HG03378 (cell line): ENCODE results near the gene GIT2.

Source experiments
- ATAC-seq: cut with Tn5 transposase; IDR thresholded peaks from one replicate; pipeline ENCODE4 v1.9.1; 2021; ENCODE audit warnings: mild to moderate bottlenecking, moderate library complexity; ENCODE audit not compliant: unreplicated experiment

The GIT2 gene

GRCh38 chr12:109983432-109984142 is 12.6 kb downstream of the GIT2 start:
- ATAC-seq = no peak

- ATAC-seq = no peak
Observed at GRCh38 chr12:109982210-109982609, 14.0 kb downstream of the GIT2 start.

- no peak for ATAC-seq
Observed at GRCh38 chr12:109981311-109981710, 14.9 kb downstream of the GIT2 start.

GRCh38 chr12:109972821-109973220 is 23.3 kb downstream of the GIT2 start:
- ATAC-seq = no peak

DNA sequence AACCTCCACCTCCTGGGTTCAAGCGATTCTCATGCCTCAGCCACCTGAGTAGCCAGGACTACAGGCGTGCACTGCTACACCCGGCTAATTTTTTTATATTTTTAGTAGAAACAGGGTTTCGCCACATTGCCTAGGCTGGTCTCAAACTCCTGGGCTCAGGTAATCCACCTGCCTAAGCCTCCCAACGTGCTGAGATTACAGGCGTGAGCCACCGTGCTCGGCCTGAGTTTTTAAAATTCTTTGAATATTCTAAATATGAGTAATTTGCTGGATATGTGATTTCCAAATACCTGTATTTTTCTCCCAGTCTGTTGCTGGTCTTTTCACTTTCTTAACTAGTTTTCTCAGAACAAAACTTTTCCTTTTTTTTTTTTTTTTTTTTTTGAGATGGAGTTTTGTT is 27.4 kb downstream of the GIT2 start:
- no peak for ATAC-seq

GRCh38 chr12:109968032-109968420 is 28.1 kb downstream of the GIT2 start:
- no peak for ATAC-seq

DNA sequence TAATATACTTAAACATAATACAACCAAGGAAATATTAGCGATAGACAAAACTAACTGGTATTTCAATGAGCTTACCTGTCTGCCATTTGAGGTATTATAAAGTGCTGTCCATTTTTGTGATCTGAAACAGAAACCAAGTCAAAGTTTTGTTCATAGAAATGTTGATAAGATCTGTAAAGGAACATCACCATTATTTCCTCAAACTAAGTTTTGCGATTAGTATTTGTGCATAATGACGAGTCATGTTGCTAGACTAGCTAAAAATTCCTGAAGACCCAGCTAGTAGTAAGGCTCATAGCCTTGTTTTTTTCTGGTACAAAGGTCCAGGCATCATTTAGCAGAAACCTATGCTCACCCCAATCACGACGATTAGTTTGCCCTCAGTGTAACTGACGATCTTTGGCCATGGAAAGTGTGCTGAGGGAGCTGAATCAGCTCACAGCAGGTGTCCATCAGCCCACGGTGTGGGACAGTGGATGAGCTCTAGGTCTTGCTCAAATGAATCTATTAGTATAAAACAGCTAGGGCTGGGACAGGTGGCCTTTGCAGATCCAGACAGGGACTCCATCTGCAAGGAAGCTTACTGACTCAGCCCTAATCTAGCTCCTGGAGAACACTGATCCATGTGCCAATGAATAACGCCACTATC is 28.7 kb downstream of the GIT2 start:
- ATAC-seq = no peak

DNA sequence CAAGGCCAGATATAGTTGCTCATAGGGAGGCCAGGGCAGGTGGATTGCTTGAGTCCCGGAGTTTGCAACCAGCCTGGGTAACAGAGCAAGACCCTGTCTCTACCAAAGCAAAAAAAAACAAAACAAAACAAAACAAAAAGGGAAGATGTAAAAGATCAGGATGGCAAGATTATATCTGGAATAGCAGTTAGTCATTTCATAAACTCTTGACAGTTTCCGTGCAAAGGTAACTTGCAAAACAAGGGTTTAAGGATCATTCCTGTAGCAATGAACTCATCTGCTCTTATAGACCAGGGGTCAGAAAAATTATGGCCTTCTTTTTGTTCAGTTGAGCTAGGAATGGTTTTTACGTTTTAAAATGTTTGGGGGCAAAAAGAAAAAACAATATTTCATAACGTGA is 29.6 kb downstream of the GIT2 start:
- ATAC-seq = no peak

DNA sequence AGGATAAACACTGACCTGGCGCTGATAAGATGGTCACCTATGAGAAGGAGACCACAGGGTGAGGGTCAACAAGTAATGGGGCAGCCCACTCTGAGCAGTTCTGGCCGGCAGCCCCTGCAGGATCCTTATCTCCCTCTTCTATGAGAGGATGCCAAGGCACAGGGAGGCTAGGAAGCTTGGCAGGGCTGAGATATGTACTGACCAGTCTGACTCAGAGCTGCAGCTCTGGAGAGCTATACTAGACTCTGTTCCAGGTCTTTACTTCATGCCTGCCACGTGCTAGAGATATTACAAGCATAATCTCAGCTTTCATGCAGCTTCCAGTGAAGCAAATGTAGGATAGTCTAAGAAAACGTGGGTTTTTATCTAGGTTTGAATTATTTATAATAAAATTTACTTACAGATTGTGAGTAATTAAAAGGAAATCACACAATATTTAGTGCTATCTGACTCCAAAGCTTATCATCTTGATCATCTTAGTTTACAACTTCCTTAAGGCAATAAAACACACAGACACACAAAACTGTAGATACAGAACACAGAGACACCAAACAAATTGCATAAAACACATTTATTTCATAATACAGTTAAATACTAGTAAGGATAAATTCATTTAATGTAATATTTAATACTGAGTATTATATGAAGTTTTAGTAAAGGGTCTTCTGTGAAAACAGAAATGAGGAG is 32.3 kb downstream of the GIT2 start:
- ATAC-seq = no peak

GRCh38 chr12:109963330-109963729 is 32.8 kb downstream of the GIT2 start:
- no peak for ATAC-seq

DNA sequence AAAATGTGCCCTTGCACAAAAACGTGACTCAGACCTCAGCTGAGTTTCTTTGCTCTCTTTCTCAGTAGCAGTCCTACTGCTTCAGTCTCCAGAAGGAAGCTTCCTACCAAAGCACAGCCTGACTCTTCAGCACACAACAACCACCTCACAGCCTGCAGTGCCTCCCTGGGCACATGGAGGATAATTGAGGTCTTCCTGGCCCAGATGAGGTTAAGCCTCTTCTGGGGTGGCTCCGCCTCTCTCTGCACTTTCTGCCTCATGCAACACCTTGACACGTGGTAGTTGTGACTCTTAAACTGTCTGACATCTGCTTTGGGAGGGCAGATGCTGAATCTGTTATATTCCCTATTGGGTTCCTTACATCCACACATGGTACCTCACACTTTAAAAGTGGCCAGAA is 33.8 kb downstream of the GIT2 start:
- ATAC-seq = no peak

DNA sequence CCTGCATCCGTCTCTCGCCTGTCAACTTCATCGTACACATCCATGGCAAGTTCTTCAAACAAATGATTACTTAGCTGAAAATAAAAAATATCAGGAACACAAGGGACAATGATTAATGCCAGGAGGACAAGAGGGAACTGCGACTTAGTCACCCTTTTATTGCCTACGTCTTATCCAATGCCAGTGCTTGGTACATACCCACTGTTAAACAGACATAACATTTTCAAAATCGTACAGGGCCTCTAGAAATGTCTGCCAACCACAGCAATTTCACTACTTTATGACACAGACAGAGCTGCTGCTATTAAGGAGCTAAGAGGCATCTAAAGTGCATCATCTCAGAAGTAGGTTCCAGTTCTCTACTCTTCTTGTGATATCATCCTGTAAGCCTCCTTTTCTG is 34.6 kb downstream of the GIT2 start:
- no peak for ATAC-seq

- ATAC-seq = no peak
Observed at GRCh38 chr12:109961201-109961600, 35.0 kb downstream of the GIT2 start.

- ATAC-seq = no peak
Observed at GRCh38 chr12:109959411-109960093, 36.6 kb downstream of the GIT2 start.

DNA sequence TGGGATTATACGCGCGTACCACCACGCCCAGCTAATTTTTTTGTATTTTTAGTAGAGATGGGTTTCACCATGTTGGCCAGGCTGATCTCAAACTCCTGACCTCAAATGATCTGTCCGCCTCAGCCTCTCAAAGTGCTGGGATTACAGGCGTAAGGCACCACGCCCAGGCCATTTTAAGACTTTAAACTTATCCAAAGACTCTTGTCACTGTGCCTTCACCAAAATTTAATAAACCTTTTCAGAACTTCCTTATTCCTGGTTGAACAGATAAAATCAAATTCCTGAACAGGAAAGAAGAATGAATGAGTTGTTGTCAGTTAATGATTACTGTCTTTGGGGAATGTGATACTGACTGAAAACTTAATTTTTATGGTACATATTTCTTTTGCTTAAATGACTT is 37.8 kb downstream of the GIT2 start:
- ATAC-seq = no peak

- no peak for ATAC-seq
Observed at GRCh38 chr12:109953656-109954055, 42.5 kb downstream of the GIT2 start.

DNA sequence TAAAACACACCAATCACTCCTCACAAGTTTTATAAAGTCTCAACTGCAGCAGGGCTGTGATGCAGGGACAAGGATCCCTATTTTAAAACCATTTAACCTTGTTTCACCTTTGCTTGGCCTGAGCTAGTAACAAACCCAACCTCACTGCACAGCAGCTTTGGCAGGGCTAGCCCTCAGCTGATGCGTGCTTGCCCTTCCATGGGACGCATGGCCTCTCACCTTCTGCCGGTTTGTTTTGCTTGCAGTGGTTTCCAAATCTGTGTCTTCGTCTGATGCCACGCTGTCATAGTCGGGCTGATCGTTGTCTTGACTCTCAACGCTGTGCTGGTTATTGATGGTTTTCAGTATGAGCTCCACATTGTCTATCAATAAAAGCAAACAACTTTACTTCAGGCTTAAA is 43.3 kb downstream of the GIT2 start:
- ATAC-seq = no peak

DNA sequence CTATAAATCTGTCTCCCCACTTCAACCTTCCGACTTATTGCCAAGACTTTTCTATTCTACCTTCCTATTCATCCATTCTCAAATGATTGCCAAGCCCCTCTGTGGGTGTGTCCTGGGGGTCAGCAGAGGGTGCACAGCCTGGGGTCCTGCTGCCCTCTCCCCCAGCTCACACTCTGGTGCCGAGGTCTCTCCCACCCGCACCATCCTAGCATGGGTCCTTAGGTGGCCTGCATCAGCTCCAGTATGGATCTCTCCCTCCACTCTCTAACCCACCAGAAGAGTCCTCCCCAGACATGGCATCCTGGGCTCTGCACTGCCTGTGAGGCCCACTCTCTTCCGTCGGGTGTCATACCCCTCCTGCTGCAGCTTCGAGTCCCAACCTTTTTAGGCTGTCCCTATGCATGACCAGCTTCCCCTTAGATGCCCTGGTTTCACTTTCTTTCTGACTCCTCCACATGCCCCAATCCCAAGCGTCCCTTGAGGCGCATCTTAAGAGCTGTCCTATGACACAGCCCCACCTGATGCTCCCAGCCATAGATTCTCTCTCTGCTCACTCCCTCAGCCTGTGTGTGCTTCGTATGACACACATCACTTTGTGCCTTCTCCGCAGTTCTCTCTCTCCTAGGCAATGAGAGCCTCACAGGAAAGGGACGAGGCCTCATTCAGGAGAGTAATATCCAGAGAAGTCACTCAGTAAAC is 43.9 kb downstream of the GIT2 start:
- ATAC-seq = no peak

DNA sequence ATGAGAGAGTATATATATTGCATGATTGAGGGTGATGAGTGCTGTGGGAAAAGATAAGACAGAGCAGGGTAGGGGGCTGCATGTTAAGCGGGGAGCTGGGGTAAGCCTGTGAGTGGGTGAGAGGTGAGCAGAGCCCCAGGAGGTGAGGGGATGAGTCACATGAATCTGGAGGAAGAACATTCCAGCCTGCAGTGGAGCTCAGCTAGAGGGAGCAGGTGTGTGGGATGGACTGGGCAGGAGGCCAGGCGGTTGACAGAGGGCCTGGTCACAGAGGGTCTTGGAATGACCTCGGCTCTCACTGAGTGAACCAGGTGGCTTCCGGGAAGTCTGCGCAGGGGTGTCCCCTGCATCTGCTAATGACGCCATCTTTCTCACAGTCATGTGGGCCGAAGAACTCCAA is 44.4 kb downstream of the GIT2 start:
- no peak for ATAC-seq

GRCh38 chr12:109951136-109951535 is 45.0 kb downstream of the GIT2 start:
- no peak for ATAC-seq

DNA sequence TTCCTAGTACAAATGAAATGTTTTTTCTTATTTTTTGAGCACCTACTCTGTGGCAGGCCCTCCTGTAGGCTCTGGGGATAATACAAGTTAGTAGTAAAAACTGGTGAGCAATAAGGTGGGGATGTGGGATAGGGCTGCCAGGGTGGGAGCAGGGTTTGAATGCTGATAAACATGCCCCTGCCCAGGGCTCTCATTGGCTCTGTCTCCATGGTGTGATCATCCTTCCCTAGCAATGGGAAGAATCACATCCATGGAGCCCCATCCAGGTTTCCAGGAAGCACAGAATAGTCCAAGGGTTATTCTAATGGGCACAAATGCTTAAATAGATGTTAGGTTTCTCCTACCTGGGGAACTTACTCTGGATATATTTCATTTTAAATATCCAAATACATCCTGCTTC is 45.5 kb downstream of the GIT2 start:
- ATAC-seq = no peak
